H1 (cell line): ENCODE measurements around the gene DNAJC16. TPM values are rescaled to one million over a fixed set of nuclear protein-coding genes. Genes with fewer than 3 reads are reported as not detected.

Experiments
- SIN3A ChIP-seq, 2 experiments: IDR thresholded peaks in 1 of 2; conservative IDR thresholded peaks in 1 of 2; 2 replicates each; pipeline ENCODE4 v1.6.1; 2011 to 2012; ENCODE audit warnings: low read length in 2 of 2, improper control_type of control experiment in 1 of 2, low read depth in 1 of 2, mild to moderate bottlenecking in 1 of 2
- polyA plus RNA-seq, 7 experiments: library from polyadenylated mRNA; depleted of rRNA in 3 of 7; stranded (reverse) in 5 of 7; unstranded in 2 of 7; fragments of >200 nt in 5 of 7; fragments of 200-250 nt in 2 of 7; gene quantifications; 1 replicate in 5 of 7; 2 replicates in 1 of 7; 4 replicates in 1 of 7; pipeline versions ENCODE4 v1.2.1 to v1.2.3, GENCODE V29; 2011 to 2013; ENCODE audit warnings: missing spikeins in 2 of 7, mixed read lengths in 2 of 7
- total RNA-seq: library from RNA; stranded (reverse); fragmentation: NEBNext Ultra II Directional; extraction: Animal tissue kit (Norgen Biotek cat#: 25700); gene quantifications from 2 replicates; pipeline ENCODE4 v1.2.1, GENCODE V29; 2021

DNAJC16 gene
- total and polyA plus RNA-seq, 2 of the 8 experiments (the other 6 are each of a cell fraction or from before 2014, with no cell fraction given), result 7.9 to 23.3 TPM

- TF ChIP-seq SIN3A (conservative IDR thresholded peaks at IDR 0.05 in 1 of 2, IDR thresholded peaks at IDR 0.05 in 1 of 2; ENCODE audit: low read depth in 1 of 2, low read length in 2 of 2), result no peak
Measured at GRCh38 chr1:15558516-15558915, 31.9 kb downstream of the DNAJC16 start (continued).
